H9 (cell line): ENCODE data around the gene FBXO24. TPM values are rescaled to one million over a fixed set of nuclear protein-coding genes. Genes with fewer than 3 reads are reported as not detected.

ENCODE experiments used
- DNase-seq: peaks from one replicate; pipeline ENCODE4 v3.0.0-alpha.2; 2017
- H2AFZ ChIP-seq: one replicate; pipeline ENCODE4 v1.6.1; 2013; ENCODE audit warnings: mild to moderate bottlenecking, low read length, control low read depth, moderate library complexity
- H2AK5ac ChIP-seq: 2 replicates; pipeline ENCODE4 v1.6.1; 2013; ENCODE audit warnings: low read length, control low read depth, mixed read lengths; ENCODE audit not compliant: insufficient read length
- H2BK120ac ChIP-seq: one replicate; pipeline ENCODE4 v1.6.1; 2013; ENCODE audit warnings: low read depth, mild to moderate bottlenecking, low read length, control low read depth, inconsistent platforms; ENCODE audit not compliant: poor library complexity, severe bottlenecking
- H2BK12ac ChIP-seq: 2 replicates; pipeline ENCODE4 v1.6.1; 2013; ENCODE audit warnings: low read length, control low read depth, mixed read lengths, low read depth; ENCODE audit not compliant: insufficient read length
- H2BK15ac ChIP-seq: 2 replicates; pipeline ENCODE4 v1.6.1; 2013; ENCODE audit warnings: low read depth, low read length, control low read depth
- H2BK20ac ChIP-seq: one replicate; pipeline ENCODE4 v1.6.1; 2013; ENCODE audit warnings: low read depth, mild to moderate bottlenecking, low read length, control low read depth, inconsistent platforms; ENCODE audit not compliant: poor library complexity, severe bottlenecking
- H2BK5ac ChIP-seq: 2 replicates; pipeline ENCODE4 v1.6.1; 2013; ENCODE audit warnings: low read length, control low read depth, mixed read lengths; ENCODE audit not compliant: insufficient read length
- H3K14ac ChIP-seq: 2 replicates; pipeline ENCODE4 v1.6.1; 2013; ENCODE audit warnings: low read length, control low read depth; ENCODE audit not compliant: insufficient read depth
- H3K18ac ChIP-seq: 2 replicates; pipeline ENCODE4 v1.6.1; 2013; ENCODE audit warnings: low read depth, mild to moderate bottlenecking, mixed read lengths, low read length, control low read depth; ENCODE audit not compliant: insufficient read length
- H3K23ac ChIP-seq: 2 replicates; pipeline ENCODE4 v1.6.1; 2013; ENCODE audit warnings: low read length, control low read depth, mixed read lengths, low read depth; ENCODE audit not compliant: insufficient read length
- H3K23me2 ChIP-seq: 2 replicates; pipeline ENCODE4 v1.6.1; 2013; ENCODE audit warnings: low read depth, mild to moderate bottlenecking, mixed read lengths, low read length, control low read depth; ENCODE audit not compliant: insufficient read length, poor library complexity, severe bottlenecking
- H3K27ac ChIP-seq: 2 replicates; pipeline ENCODE4 v1.5.1; 2013; ENCODE audit warnings: low read length, control low read depth, mixed read lengths, low read depth; ENCODE audit not compliant: insufficient read length
- H3K27me3 ChIP-seq: 2 replicates; pipeline ENCODE4 v1.6.1; 2013; ENCODE audit warnings: low read length, control low read depth, inconsistent platforms; ENCODE audit not compliant: insufficient read depth
- H3K4ac ChIP-seq: 2 replicates; pipeline ENCODE4 v1.6.1; 2013; ENCODE audit warnings: low read depth, mild to moderate bottlenecking, control low read depth, inconsistent platforms, low read length, moderate library complexity
- H3K4me1 ChIP-seq: 2 replicates; pipeline ENCODE4 v1.6.1; 2013; ENCODE audit warnings: low read length, control low read depth, inconsistent platforms; ENCODE audit not compliant: insufficient read depth
- H3K4me2 ChIP-seq: 2 replicates; pipeline ENCODE4 v1.6.1; 2013; ENCODE audit warnings: low read length, control low read depth, mixed read lengths; ENCODE audit not compliant: insufficient read length, insufficient read depth
- H3K56ac ChIP-seq: 2 replicates; pipeline ENCODE4 v1.6.1; 2013; ENCODE audit warnings: low read depth, mild to moderate bottlenecking, mixed read lengths, low read length, control low read depth; ENCODE audit not compliant: insufficient read length
- H3K79me1 ChIP-seq: 2 replicates; pipeline ENCODE4 v1.6.1; 2013; ENCODE audit warnings: low read depth, mild to moderate bottlenecking, moderate library complexity, low read length, control low read depth, inconsistent platforms; ENCODE audit not compliant: insufficient read depth, poor library complexity, severe bottlenecking
- H3K79me2 ChIP-seq: 2 replicates; pipeline ENCODE4 v1.6.1; 2013; ENCODE audit warnings: low read length, control low read depth, inconsistent platforms; ENCODE audit not compliant: insufficient read depth
- H3K9ac ChIP-seq: 2 replicates; pipeline ENCODE4 v1.6.1; 2013; ENCODE audit warnings: low read length, control low read depth, mixed read lengths; ENCODE audit not compliant: insufficient read length; ENCODE audit errors: extremely low read depth
- H3K9me3 ChIP-seq: one replicate; pipeline ENCODE4 v1.6.1; 2013; ENCODE audit warnings: low read depth, low read length, inconsistent platforms; ENCODE audit not compliant: control insufficient read depth
- H3T11ph ChIP-seq: one replicate; pipeline ENCODE4 v1.6.1; 2013; ENCODE audit warnings: mild to moderate bottlenecking, low read length, control low read depth, inconsistent platforms
- H4K20me1 ChIP-seq: one replicate; pipeline ENCODE4 v1.6.1; 2013; ENCODE audit not compliant: control insufficient read depth, insufficient read length, insufficient read depth
- H4K5ac ChIP-seq: 2 replicates; pipeline ENCODE4 v1.6.1; 2013; ENCODE audit warnings: low read depth, mild to moderate bottlenecking, mixed read lengths, low read length, control low read depth; ENCODE audit not compliant: insufficient read length
- H4K8ac ChIP-seq: replicated peaks from 2 replicates; pipeline ENCODE4 v1.6.1; 2013; ENCODE audit warnings: low read length, control low read depth, mixed read lengths, low read depth; ENCODE audit not compliant: insufficient read length
- H4K91ac ChIP-seq: 2 replicates; pipeline ENCODE4 v1.6.1; 2013; ENCODE audit warnings: low read depth, mild to moderate bottlenecking, moderate library complexity, mixed read lengths, low read length, control low read depth; ENCODE audit not compliant: insufficient read length
- H3K27ac Mint-ChIP-seq, 3 experiments: 2 replicates in 2 of 3; 3 replicates in 1 of 3; pipeline ENCODE4 v1.8.0; 2020 to 2021; ENCODE audit warnings: mixed read lengths in 3 of 3, mild to moderate bottlenecking in 1 of 3, moderate library complexity in 1 of 3
- H3K27me3 Mint-ChIP-seq: 2 replicates; pipeline ENCODE4 v1.8.0; 2021; ENCODE audit warnings: low read depth, mild to moderate bottlenecking, moderate library complexity, mixed read lengths
- H3K36me3 Mint-ChIP-seq, 3 experiments: 2 replicates in 2 of 3; 3 replicates in 1 of 3; pipeline ENCODE4 v1.8.0; 2020 to 2021; ENCODE audit warnings: low read depth in 3 of 3, mixed read lengths in 3 of 3; ENCODE audit not compliant: insufficient read depth in 1 of 3
- H3K4me1 Mint-ChIP-seq, 2 experiments: 2 replicates each; pipeline ENCODE4 v1.8.0; 2020; ENCODE audit warnings: mixed read lengths in 2 of 2
- H3K4me3 Mint-ChIP-seq, 2 experiments: 2 replicates in 1 of 2; 3 replicates in 1 of 2; pipeline ENCODE4 v1.8.0; 2020 to 2021; ENCODE audit warnings: mild to moderate bottlenecking in 2 of 2, mixed read lengths in 2 of 2, moderate library complexity in 1 of 2
- H3K9me3 Mint-ChIP-seq, 2 experiments: 2 replicates in 1 of 2; 3 replicates in 1 of 2; pipeline ENCODE4 v1.8.0; 2020; ENCODE audit warnings: mild to moderate bottlenecking in 2 of 2, mixed read lengths in 2 of 2, moderate library complexity in 1 of 2
- WGBS: extraction: QIAGEN DNeasy Blood & Tissue Kit; methylation state at CpG from one replicate; pipeline ENCODE4 v1.1.7; 2013; ENCODE audit warnings: missing lambda C conversion rate, low lambda C conversion rate, mixed read lengths; ENCODE audit not compliant: insufficient read length; ENCODE audit errors: extremely low coverage; 5-methylcytosine and 5-hydroxymethylcytosine counted together
- total RNA-seq: library from RNA; stranded (reverse); gene quantifications from 2 replicates; pipeline ENCODE4 v1.2.1, GENCODE V29; 2021
- TF ChIP-seq, protein P1 (sequence below): fragments of 200-600 bp; sonication (generic); conservative IDR thresholded peaks from 3 replicates; pipeline ENCODE4 v1.8.0; 2021; ENCODE audit warnings: antibody characterized with exemption, mild to moderate bottlenecking

The FBXO24 gene
- total RNA-seq, 1 experiment from 2014 or later = 0.85 TPM

DNA sequence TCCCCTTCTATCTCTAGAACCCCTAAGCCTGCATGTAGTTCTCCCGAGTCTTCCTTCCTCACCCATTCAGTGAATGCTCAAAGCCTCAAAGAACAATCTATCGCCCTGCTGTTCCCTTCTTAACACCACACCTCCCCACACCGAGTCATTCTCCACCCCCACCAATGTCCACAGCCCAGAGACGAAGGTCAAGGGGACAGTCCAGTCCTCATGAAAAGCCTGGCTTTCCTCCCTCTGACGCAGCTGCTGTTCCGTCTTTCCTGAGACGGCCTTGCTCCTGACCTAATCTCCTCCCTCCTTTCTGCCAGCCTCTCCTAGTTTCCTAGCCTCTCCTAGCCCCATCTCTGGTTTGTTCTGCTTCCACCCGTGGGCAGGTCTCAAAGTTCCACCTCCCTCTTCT is 35.4 kb downstream of the FBXO24 start:
- no peak for DNase-seq
- no CpG with 5 or more reads among the region's 8 CpGs for WGBS
- H3K56ac ChIP-seq = no peak overlapping the region
- Mint-ChIP-seq H3K4me1 (peaks cover 6 to 9% of the 10 kb centered on the region in 2 experiments), H3K9me3 (no peaks in the 10 kb centered on the region; a peak in 1 of 5 replicates), H3K36me3 (peaks cover 0 to 1% (median 0%) of the 10 kb centered on the region in 3 experiments; a peak in 1 of 7 replicates), H3K27me3 (peaks cover 21% of the 10 kb centered on the region), H3K27ac (peak overlapping the region in 2 of 3 experiments; percentile 9 to 17; a peak in 3 of 7 replicates), H3K4me3 (no peak overlapping the region)
- H3K79me1 ChIP-seq = no peaks in the 10 kb centered on the region
- peaks cover 5% of the 10 kb centered on the region for H3K23me2 ChIP-seq
- no peak overlapping the region for H3K9ac ChIP-seq
- no peak overlapping the region for H3K27ac ChIP-seq
- no peak overlapping the region for H2BK120ac ChIP-seq
- no peak overlapping the region for H2BK12ac ChIP-seq
- TF ChIP-seq, protein P1, sequence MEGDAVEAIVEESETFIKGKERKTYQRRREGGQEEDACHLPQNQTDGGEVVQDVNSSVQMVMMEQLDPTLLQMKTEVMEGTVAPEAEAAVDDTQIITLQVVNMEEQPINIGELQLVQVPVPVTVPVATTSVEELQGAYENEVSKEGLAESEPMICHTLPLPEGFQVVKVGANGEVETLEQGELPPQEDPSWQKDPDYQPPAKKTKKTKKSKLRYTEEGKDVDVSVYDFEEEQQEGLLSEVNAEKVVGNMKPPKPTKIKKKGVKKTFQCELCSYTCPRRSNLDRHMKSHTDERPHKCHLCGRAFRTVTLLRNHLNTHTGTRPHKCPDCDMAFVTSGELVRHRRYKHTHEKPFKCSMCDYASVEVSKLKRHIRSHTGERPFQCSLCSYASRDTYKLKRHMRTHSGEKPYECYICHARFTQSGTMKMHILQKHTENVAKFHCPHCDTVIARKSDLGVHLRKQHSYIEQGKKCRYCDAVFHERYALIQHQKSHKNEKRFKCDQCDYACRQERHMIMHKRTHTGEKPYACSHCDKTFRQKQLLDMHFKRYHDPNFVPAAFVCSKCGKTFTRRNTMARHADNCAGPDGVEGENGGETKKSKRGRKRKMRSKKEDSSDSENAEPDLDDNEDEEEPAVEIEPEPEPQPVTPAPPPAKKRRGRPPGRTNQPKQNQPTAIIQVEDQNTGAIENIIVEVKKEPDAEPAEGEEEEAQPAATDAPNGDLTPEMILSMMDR = no peak
- no peaks in the 10 kb centered on the region for H3K4me1 ChIP-seq
- no peak overlapping the region for H4K91ac ChIP-seq
- H2AK5ac ChIP-seq = no peak overlapping the region
- no peak overlapping the region for H3T11ph ChIP-seq
- no peak overlapping the region for H3K18ac ChIP-seq
- H2AFZ ChIP-seq = no peak overlapping the region
- no peak overlapping the region for H3K23ac ChIP-seq
- H2BK15ac ChIP-seq = no peak overlapping the region
- H3K4ac ChIP-seq = no peak overlapping the region
- no peak overlapping the region for H2BK20ac ChIP-seq
- H4K5ac ChIP-seq = no peak overlapping the region
- no peak overlapping the region for H2BK5ac ChIP-seq
- H4K8ac ChIP-seq = no peak overlapping the region
- H3K9me3 ChIP-seq = no peaks in the 10 kb centered on the region
- H3K79me2 ChIP-seq = no peaks in the 10 kb centered on the region
- H3K14ac ChIP-seq = no peak overlapping the region
- no peak overlapping the region for H3K4me2 ChIP-seq
- H3K27me3 ChIP-seq = peaks cover 3% of the 10 kb centered on the region; the same call in 1 of the 2 replicates
- no peaks in the 10 kb centered on the region for H4K20me1 ChIP-seq
